Activated CD8-positive, alpha-beta memory T cell treated with anti-CD3 and anti-CD28 coated beads, Interleukin-2, amount 50 U/mL, for 1 hour (primary cell): ENCODE measurements around the gene GNMT.
"Not testable (repeated sequence)": the region's sequence is repeated elsewhere in the genome, so short reads cannot be mapped to it uniquely, and the experiment has no call there.

ENCODE experiments used
- DNase-seq: peaks from one replicate; pipeline ENCODE4 v3.0.0-alpha.2; 2020; ENCODE audit errors: extremely low read depth

Gene GNMT

GRCh38 chr6:42941356-42941755 lies 19.2 kb upstream of the GNMT start:
- DNase-seq = not testable (repeated sequence)

GRCh38 chr6:42942444-42942843 lies 18.1 kb upstream of the GNMT start:
- no peak for DNase-seq

- DNase-seq = no peak
Measured at GRCh38 chr6:42947950-42948349, 12.6 kb upstream of the GNMT start.

GRCh38 chr6:42952389-42952788 lies 8.2 kb upstream of the GNMT start:
- no peak for DNase-seq

GRCh38 chr6:42954405-42954804 lies 6.1 kb upstream of the GNMT start:
- DNase-seq = not testable (repeated sequence)

GRCh38 chr6:42958125-42958524 lies 2.4 kb upstream of the GNMT start:
- no peak for DNase-seq

GRCh38 chr6:42959917-42960242 lies 674 bp upstream of the GNMT start:
- no peak for DNase-seq

- DNase-seq = no peak
Measured at GRCh38 chr6:42961020-42961470, 491 bp downstream of the GNMT start.

- no peak for DNase-seq
Measured at GRCh38 chr6:42962096-42962495, 1.5 kb downstream of the GNMT start.

- no peak for DNase-seq
Measured at GRCh38 chr6:42962502-42963178, 2.1 kb downstream of the GNMT start.

GRCh38 chr6:42963179-42963854 lies 2.8 kb downstream of the GNMT start:
- no peak for DNase-seq

- no peak for DNase-seq
Measured at GRCh38 chr6:42963855-42964605, 3.5 kb downstream of the GNMT start.

- DNase-seq = no peak
Measured at GRCh38 chr6:42966571-42966970, 6.0 kb downstream of the GNMT start.

- DNase-seq = no peak
Measured at GRCh38 chr6:42967228-42967627, 6.7 kb downstream of the GNMT start.

GRCh38 chr6:42968126-42968701 lies 7.7 kb downstream of the GNMT start:
- no peak for DNase-seq

- DNase-seq = no peak
Measured at GRCh38 chr6:42968783-42969182, 8.2 kb downstream of the GNMT start.

GRCh38 chr6:42969431-42969830 lies 8.9 kb downstream of the GNMT start:
- no peak for DNase-seq

GRCh38 chr6:42969934-42970333 lies 9.4 kb downstream of the GNMT start:
- no peak for DNase-seq

- no peak for DNase-seq
Measured at GRCh38 chr6:42970871-42971612, 10.5 kb downstream of the GNMT start.

GRCh38 chr6:42971746-42972327 lies 11.3 kb downstream of the GNMT start:
- no peak for DNase-seq

- no peak for DNase-seq
Measured at GRCh38 chr6:42973926-42974325, 13.4 kb downstream of the GNMT start.
